HK-2 (cell line): ENCODE data around the gene DHX15.
A peak's percentile ranks its signal among the peaks of the same experiment; 100 is the strongest.
"Not testable (repeated sequence)": the region's sequence is repeated elsewhere in the genome, so short reads cannot be mapped to it uniquely, and the experiment has no call there.

Source experiments
- DNase-seq: peaks from one replicate; pipeline ENCODE4 v3.0.0-alpha.2; 2018; ENCODE audit not compliant: unreplicated experiment

DHX15 gene

GRCh38 chr4:24544208-24544988, 40.0 kb downstream of the DHX15 start:
- DNase-seq = no peak

DNA sequence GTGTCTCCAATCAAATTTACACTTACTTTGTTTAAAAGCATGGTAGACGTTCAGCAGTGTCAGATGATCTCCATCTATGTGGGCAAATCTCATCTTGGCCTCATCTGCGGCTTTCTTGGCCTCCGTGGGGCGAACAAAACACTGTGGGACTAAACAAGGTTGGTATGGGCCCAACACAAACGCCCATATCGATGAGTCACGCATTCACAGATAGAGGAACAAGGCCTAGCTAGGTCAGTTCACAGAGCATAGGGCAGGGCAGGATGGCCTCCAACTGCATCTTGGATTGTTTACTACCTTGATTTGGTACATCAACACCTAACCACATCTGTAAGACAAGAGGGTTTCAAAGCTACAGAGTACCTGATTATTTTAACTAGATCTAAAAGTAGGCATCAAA, 47.3 kb downstream of the DHX15 start:
- no peak for DNase-seq

DNA sequence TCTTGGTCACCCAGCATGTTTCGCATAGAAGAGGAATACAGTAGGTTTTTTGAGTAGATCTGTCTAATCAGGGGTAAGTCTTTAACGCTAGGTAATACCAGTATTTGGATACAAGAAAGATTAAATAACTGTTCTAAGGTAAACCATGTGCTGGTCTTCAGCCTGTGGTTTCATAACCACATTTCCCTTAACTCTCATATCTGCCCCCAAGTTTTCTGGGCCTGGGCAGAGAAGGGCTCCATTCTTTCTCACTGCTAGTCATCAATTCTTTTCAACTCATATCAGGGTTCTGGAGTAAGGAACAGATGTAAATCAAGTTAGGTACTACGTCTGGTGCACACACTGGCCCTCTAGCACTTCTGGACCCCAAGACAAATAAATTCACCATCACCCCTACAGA, 49.0 kb downstream of the DHX15 start:
- no peak for DNase-seq

DNA sequence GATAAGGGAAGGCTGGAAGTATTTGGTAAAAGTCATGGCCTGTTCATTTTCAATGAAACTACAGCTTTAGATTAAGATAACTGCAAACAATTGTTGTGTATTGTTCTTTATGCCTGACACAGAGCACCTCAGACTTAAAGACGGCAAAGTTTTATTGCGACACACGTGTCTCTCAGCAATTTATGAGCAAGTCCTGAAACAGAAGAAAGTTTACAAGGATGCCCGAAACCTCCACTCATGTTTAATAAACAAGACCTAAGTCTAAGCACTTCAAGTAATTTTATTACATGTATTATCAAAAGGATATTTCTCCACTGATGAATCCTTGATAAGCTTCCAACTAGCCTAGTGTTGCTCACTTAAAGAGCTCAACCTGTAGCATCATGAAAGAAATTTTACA, 51.0 kb downstream of the DHX15 start:
- no peak for DNase-seq

DNA sequence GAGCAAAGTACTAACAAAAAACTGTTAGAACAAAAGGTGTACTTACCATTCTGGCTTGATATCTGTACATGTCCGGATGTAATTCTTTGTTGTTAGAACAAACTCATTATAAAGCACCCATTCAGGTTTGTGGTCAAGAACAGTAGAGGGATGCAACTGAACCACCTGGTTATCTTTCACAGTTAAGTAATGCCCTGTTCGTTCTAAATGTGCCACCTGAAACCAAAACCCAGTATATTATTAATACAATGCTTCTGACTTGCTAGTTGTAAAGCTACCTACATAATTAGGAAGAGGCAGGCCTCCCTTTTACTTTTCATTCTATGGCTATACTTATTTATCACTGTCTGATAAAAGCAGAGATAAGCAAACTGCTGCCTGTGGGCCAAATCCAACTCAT, 54.8 kb downstream of the DHX15 start:
- no peak for DNase-seq

DNA sequence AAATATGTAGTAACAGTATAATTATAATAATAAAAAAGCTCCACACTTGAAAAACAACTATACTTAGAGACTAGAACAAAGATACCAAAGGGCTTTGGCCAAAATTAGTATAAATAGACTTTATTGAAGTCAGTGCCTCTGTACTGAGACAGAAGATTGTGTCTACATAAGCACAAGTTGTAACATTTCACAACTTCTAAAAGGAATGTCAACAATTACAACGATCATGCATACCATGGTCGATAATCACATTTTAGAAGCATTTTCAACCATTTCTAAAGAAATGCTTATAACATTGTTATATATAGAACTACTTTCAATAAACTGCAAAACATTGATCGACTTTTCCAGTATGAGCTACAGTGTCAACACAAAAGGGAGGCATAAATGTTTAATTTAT, 57.0 kb downstream of the DHX15 start:
- DNase-seq = no peak

GRCh38 chr4:24521544-24521943, 62.8 kb downstream of the DHX15 start:
- no peak for DNase-seq

DNA sequence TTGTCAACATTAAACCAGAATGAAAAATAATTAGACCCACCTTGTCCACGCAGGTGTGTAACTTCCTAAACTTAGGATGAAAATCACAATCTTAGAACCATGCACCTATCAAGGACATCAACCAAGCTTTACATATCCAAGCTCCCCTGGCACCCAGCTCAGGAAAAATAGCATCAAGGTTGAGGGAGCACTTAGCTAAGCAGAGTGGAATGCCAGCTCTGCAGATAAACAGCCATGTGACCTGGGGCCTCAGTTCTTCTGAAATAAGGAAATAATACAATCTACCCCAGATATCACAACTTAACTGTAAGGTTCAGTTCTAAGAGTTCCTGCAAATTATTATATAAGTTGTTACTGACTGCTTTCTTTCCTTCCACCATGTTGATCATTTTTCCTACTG, 64.7 kb downstream of the DHX15 start:
- no peak for DNase-seq

- DNase-seq = no peak
These were observed 66.7 kb downstream of the DHX15 start for GRCh38 chr4:24517676-24518075.

DNA sequence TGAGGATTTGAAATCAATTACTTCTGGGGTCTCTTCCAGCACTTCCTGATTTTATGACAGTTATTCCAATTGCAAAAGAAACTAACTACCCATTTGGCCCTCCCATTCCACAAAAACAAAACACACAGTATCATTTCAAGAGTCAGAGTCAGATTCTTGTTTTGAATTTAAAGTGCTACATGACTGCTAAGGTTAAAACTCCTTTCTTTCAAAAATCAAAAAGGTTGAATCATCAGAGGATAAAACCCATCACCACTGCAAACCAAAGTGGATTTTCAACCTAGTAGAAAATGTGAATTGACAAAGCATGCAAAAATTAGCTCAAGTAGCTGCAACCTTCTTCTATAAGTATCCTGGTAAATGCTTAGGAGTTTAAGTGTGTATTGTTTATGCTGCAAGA, 67.4 kb downstream of the DHX15 start:
- no peak for DNase-seq

DNA sequence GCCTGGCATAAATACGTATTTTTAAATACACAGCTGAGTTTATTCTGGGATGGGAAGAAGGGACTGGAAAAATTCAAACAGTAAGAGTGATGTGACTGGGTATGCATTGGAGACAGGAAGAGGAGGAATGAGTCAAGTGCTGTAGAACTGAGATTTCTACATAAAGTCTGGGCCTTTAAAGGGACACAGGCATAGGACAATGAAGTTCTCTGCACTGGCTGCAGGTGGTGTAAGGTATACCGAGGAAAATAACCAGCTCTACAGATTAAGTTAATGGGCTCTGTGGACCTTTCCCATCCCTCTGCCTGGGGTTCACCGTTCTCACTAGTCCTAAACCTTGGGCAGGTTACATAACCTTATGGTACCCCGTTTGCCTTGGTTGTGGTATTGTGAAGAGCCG, 68.7 kb downstream of the DHX15 start:
- DNase-seq = no peak

DNA sequence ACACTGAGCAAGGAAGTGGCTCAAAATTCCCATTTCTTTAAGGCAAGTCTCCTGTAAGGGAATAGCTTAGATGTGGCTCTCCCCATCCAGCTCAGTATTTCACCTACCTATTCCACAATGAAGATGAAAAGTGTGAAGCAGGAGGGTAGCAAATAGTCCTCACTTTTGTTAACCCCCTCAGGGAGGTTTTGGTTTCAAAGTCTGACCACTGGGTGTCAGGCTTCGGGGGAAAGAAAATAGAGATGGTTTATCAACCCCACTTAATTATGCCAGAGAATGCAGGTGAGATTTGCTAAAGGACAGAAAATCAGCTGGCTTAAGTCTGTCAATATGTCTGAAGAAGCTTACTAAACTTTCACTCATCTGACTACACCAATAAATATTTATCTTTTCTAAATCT, 69.5 kb downstream of the DHX15 start:
- no peak for DNase-seq

DNA sequence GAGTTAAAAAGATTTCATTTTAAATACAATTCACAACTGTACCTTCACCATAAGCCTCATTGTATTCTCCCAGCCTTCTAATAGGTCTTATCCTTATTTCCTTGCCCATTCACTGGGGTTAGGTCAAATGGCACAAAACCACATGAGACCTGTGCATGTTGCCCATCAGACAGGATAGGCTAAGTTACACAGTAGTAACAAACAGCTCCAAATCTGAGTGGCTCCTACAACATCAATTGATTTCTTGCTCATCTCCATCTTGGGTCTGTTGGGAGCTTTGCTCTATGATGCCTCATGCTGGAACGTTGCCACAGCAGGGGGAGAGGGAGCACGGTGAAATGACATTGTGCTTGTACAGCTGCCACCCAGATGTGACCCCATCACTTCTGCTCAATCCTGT, 70.6 kb downstream of the DHX15 start:
- DNase-seq = no peak

DNA sequence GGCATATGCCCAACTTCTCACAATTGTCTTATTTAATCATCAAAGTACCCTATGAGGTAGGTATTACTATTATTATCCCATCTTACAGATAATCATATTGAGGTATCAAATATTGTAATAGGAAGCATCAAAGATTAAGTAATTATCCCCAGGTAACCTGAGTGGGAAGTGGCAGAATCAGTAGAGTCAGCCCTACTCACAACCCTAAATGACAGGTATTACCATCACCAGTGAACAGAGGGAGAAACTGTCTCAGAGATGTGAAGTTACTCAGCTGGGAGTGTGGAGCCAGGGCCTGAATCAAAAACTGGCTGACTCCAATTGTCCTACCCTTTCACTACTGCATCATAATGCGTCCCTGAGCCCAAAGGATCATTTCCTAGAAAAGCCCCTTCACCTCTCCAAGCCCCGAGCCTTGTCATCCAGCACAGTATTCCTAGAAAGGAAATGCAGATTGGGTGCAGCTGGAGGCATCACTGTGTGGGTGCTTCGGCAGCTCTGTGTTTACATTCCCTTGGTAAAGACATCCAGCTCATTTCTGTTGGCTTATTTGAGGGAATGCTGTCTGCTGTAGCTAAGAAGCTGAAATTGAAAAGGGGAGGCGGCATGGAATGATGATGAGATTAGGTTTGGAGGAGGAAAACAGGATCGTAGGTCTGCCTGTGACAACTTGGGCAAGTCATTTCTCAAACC, 72.8 kb downstream of the DHX15 start:
- DNase-seq = no peak

GRCh38 chr4:24510091-24510490, 74.3 kb downstream of the DHX15 start:
- DNase-seq = no peak

- no peak for DNase-seq
These were observed 75.8 kb downstream of the DHX15 start for GRCh38 chr4:24508541-24508940.

GRCh38 chr4:24507439-24507838, 76.9 kb downstream of the DHX15 start:
- DNase-seq = no peak

- DNase-seq = not testable (repeated sequence)
These were observed 81.3 kb downstream of the DHX15 start for GRCh38 chr4:24503090-24503489.

DNA sequence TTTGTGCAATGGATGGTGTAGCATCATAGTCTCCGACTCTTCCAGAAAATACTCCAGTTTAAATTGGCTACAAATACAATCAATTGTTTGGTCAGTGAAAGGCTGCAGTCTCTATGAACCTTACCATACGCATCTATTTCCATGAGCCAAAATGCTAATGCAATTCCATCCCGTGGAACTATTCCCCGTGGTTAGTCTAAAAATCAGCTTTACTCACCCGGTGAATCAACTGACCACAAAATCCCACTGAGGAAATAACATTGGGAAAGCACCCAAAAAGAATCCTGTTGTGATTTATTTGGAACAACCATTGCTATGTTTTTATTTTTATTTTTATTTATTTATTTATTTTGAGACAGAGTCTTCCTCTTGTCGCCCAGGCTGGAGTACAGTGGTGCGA, 87.1 kb downstream of the DHX15 start:
- no peak for DNase-seq

DNA sequence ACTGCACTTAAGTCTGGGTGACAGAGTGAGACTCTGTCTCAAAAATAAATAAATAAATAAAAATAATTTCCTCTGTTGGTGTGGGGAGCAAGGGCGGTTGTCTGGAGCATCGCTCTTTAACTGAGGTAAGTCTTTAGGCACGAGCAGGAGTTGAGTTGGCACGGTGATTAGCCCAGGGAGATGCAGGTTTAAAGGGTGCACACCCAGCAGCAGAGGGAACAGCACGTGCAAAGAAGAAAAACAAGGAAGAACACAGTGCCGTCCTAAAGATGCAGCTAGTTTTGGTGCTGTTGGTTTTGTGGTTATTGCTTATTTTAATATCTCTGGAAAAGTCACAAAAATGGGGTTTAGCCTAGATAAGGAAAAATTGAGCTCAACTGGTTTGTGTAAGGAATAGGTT, 87.8 kb downstream of the DHX15 start:
- no peak for DNase-seq

DNA sequence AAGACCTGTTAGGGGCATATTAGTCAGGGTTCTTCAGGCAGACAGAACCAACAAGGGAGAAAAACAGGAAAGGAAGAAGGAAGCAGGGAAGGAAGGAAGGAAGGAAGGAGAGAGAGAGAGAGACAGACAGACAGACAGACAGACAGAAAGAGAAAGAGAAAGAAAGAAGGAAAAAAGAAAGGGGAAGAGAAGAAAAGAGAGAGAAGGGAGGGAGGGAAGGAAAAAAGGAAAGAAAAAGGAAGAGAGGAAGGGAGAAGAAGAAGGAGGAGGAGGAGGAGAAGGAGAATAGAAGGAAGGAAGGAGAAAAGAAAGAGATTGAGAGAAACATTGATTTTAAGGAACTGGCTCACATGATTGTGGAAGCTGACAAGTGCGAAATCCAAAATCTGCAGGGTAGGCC, 89.0 kb downstream of the DHX15 start:
- DNase-seq = no peak

- DNase-seq = no peak
These were observed 94.5 kb downstream of the DHX15 start for GRCh38 chr4:24489870-24490269.

GRCh38 chr4:24488399-24489164, 95.8 kb downstream of the DHX15 start:
- peak; percentile 80 for DNase-seq
